ENCODE results near the gene SIRT7.

DNA sequence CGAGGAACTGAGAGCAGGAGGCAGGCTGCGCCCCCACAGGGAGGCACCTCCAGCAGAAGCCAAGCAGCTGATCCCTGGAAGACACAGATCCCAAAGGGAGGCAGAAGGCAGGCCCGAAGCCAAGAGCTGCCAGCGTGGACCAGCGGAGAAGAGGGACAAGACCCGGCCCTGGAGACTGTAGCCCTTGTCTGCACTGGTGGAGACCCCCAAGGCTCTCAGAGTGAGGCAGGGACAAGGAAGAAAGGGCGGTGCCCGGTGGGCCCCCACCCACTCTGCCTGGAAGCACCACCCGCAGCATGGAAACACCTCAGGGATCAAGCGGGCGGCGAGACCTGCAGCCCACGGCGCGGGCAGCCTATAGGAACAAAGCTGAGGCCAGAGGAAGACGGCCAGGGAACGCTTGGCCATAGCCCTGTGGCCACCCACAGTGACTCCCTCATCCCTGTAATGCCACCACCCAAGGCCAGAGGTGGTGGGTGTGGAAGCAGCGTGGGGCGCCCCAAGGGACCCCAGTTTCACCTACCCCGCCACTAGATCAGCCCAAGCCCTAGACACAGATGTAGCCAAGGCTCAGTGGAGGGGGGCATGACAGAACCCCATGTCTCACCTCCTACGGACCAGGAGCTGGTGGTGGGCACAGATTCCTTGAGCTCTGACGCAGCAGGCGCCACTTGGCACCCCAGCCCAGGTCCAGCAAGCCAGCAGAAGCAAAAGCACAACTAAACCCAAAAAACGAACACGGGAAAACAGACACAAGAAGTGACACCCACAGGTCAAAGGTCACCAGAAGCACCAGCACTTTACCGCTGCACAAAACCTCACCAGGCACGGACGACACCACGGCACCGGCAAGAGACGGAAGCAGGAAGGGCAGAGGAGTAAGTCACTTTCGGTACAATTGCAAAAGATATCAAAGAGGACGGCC lies 2.9 kb upstream of the SIRT7 start:
- TF ChIP-seq, protein P1, sequence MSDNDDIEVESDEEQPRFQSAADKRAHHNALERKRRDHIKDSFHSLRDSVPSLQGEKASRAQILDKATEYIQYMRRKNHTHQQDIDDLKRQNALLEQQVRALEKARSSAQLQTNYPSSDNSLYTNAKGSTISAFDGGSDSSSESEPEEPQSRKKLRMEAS (IDR thresholded peaks at IDR 0.05): no peak
- TF ChIP-seq YY1 (IDR thresholded peaks at IDR 0.05; ENCODE audit: low read depth) (no peak), EP300 (IDR thresholded peaks at IDR 0.05; ENCODE audit: borderline replicate concordance) (no peak), TAF1 (IDR thresholded peaks at IDR 0.05; ENCODE audit: low read depth) (no peak), RAD21 (IDR thresholded peaks at IDR 0.05; ENCODE audit: low read depth) (no peak), CEBPB (IDR thresholded peaks at IDR 0.05) (no peak), ZBTB7A (IDR thresholded peaks at IDR 0.05; ENCODE audit: low read depth) (no peak), TEAD4 (IDR thresholded peaks at IDR 0.05) (no peak), NFIC (IDR thresholded peaks at IDR 0.05) (no peak), CREB1 (IDR thresholded peaks at IDR 0.05; ENCODE audit: low read depth) (no peak)
- TF ChIP-seq, protein P2, sequence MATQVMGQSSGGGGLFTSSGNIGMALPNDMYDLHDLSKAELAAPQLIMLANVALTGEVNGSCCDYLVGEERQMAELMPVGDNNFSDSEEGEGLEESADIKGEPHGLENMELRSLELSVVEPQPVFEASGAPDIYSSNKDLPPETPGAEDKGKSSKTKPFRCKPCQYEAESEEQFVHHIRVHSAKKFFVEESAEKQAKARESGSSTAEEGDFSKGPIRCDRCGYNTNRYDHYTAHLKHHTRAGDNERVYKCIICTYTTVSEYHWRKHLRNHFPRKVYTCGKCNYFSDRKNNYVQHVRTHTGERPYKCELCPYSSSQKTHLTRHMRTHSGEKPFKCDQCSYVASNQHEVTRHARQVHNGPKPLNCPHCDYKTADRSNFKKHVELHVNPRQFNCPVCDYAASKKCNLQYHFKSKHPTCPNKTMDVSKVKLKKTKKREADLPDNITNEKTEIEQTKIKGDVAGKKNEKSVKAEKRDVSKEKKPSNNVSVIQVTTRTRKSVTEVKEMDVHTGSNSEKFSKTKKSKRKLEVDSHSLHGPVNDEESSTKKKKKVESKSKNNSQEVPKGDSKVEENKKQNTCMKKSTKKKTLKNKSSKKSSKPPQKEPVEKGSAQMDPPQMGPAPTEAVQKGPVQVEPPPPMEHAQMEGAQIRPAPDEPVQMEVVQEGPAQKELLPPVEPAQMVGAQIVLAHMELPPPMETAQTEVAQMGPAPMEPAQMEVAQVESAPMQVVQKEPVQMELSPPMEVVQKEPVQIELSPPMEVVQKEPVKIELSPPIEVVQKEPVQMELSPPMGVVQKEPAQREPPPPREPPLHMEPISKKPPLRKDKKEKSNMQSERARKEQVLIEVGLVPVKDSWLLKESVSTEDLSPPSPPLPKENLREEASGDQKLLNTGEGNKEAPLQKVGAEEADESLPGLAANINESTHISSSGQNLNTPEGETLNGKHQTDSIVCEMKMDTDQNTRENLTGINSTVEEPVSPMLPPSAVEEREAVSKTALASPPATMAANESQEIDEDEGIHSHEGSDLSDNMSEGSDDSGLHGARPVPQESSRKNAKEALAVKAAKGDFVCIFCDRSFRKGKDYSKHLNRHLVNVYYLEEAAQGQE (IDR thresholded peaks at IDR 0.05; ENCODE audit: low read depth): no peak

All from Ishikawa (cell line).